NCI-H345 (cell line): ENCODE results near the gene CTNNA3.
"Not testable (repeated sequence)": the region's sequence is repeated elsewhere in the genome, so short reads cannot be mapped to it uniquely, and the experiment has no call there.

Experiments used
- DNase-seq: peaks from one replicate; lab custom pipeline; 2025; lab: John Stamatoyannopoulos, UW

The CTNNA3 gene

DNA sequence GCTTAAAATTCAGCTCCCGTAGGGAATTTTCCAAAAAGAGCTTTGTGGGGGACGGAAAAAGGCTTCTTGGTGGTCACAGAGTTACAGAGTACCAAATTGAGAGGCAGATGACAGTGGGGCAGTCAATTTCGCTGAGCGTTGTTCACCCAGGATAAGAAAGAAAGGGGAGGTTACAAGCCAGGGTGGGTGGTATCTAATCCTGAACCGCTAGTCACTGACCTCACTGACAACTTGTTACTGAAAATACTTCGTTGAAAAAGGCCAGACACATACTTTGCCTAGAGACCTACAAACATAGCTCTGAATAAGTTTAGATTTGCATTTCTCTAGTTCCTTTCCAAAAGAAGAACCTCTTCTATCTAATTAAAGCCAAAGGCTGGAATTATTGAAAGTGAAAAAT, at the start of gene CTNNA3:
CTNNA3 (minus strand) TSS at position 167 of the 400 bp plus-strand sequence.
- DNase-seq, result no peak

DNA sequence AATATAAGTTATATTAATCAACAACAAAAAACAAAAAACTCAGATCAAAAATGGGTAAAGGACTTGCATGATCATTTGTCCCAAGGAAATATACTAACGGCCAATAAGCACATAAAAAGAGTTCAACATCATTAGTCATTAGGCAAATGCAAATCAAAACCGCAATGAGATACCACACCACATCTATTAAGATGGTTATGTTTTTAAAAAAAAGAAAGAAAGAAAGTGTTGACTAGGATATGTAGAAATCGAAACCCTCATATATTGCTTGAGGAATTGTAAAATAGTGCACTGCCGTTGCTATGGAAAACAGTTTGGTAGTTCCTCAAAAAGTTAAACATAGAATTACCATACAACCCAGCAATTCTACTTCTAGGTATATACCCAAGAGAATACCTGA, 39.4 kb upstream of the CTNNA3 start:
- no peak for DNase-seq

DNA sequence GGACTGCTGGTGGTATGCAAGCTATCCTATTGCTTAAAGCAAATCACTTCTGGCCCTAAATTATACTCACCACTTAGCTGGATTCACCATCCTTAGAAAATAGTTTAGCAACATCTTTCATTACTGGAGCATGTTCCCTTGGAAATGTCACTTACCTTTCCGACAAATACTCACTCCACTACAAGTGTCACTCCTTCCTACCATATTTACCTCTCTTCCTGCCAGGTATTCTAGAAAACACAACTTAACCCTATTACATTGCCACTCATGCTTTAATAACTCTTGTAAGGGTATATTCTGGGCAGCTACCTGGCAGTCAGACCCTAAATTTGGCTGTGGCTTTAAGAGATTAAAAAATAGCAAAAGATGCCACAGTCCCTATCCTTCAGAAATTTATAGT, 37.5 kb upstream of the CTNNA3 start:
- DNase-seq, result no peak

GRCh38 chr10:67725567-67725966, 29.6 kb upstream of the CTNNA3 start:
- DNase-seq, result no peak

DNA sequence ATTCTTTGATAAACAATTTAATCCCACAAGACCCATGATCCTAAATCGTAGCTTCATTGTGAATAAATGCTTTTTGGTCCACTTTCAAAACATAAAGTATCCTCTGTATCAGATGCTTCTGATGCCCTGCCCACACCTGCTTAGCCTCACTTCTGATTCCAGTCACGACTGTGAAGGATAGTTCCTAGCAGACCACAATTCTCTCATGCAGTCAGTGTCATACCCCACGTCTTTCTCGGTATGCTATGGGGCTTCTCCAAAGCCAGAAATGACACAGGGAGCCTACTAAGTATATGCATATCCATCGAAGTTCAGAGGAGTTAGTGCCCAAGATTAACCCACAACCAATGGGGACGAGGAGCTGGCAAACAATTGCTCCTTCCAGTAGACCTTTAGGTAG, 27.6 kb upstream of the CTNNA3 start:
- DNase-seq, result no peak

- no peak for DNase-seq
Measured at GRCh38 chr10:67722113-67722512, 26.1 kb upstream of the CTNNA3 start.

DNA sequence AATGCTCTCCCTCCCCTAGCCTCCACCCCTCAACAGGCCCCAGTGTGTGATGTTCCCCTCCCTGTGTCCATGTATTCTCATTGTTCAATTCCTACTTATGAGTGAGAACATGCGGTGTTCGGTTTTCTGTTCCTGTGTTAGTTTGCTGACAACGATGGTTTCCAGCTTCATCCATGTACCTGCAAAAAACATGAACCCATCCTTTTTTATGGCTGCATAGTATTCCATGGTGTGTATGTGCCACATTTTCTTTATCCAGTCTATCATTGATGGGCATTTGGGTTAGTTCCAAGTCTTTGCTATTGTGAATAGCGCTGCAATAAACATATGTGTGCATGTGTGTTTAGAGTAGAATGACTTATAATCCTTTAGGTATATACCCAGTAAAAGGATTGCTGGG, 20.5 kb upstream of the CTNNA3 start:
- DNase-seq, result not testable (repeated sequence)

DNA sequence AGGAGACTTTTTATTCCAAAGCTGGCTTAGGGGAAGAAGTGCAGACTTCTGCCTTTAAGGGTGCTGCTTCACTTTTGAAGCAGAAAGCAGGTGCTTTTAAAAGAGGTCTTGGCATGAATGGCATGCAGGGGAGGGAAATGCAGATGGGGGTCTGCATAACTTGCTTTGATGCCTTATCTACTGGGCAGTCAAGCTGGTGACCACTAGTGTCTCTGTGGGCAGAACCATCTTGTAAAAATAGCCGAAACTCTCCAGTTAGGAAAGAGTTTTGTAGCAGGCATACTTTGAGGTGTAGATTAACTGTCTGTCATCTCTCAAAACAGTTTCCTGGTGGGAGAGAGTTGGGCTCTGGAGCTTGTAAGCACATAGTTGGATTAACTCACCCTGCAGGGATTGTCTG, 9.9 kb upstream of the CTNNA3 start:
- DNase-seq, result no peak

DNA sequence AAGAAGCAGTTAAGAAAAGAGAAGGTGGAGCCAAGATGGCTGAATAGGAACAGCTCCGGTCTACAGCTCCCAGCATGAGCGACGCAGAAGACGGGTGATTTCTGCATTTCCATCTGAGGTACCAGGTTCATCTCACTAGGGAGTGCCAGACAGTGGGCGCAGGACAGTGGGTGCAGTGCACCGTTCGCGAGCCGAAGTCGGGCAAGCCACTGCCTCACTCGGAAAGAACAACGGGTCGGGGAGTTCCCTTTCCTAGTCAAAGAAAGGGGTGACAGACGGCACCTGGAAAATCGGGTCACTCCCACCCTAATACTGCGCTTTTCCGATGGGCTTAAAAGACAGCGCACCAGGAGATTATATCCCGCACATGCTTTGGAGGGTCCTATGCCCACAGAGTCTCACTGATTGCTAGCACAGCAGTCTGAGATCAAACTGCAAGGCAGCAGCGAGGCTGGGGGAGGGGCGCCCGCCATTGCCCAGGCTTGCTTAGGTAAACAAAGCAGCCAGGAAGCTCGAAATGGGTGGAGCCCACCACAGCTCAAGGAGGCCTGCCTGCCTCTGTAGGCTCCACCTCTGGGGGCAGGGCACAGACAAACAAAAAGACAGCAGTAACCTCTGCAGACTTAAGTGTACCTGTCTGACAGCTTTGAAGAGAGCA, 3.7 kb upstream of the CTNNA3 start:
- not testable (repeated sequence) for DNase-seq

DNA sequence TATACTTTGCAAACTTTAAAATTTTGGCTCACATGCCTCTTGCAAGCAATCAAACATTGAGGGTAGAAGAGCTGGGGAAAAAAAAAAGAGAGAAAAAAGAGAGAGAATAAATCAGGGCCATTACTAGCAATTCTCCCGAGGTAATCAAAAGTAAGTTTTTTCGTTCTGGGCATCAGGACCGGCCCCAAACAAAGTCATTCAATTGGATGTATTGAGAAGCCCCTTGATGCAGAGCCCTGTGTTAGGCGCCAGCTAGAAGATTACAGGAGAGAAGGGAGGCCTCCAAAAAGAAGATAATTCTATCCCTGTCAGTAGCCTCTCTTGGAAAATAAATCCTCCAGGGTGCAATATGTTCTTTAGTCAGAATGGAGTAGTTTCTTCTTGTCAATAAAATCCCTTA, 2.2 kb upstream of the CTNNA3 start:
- no peak for DNase-seq

DNA sequence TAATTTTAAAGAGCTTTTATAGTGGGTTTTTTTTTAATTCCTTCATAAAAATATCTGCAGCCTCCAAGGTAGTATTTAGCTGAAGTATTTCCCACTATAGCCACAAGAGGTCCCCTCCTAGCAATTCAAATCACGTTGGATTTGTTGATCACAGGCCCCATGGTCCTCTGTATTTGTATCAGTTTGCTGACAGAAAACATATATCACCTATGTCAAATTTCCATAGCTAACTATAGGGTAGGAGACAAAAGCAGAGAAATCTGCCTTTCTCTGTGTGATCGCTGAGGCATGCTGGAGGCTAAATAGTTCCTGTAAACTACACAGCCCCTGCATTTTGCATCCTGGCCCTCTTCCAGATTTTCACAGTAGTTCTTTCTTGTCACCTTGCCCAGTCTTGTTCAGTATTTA, 1.7 kb upstream of the CTNNA3 start:
- DNase-seq, result peak; percentile 15

GRCh38 chr10:67696679-67697078, 684 bp upstream of the CTNNA3 start:
- no peak for DNase-seq

DNA sequence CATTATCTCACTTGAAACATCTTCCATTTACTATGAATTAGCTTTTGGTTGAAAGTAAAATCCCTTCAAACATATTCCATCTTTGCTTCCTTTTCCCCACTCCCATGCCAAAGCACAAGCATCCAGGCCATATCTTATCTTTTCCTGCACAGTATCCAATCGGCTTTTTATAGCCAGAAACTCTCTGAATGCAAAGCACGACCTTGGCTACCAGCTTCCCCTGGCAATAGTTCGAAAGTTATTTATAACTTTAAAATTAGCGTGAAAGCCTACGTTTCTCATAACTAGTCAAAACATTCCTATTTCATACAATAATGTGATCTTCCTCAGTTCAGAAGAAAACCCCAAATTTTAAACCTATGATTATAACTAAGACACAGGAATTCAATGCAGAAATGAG, 440 bp downstream of the CTNNA3 start:
- DNase-seq, result no peak

DNA sequence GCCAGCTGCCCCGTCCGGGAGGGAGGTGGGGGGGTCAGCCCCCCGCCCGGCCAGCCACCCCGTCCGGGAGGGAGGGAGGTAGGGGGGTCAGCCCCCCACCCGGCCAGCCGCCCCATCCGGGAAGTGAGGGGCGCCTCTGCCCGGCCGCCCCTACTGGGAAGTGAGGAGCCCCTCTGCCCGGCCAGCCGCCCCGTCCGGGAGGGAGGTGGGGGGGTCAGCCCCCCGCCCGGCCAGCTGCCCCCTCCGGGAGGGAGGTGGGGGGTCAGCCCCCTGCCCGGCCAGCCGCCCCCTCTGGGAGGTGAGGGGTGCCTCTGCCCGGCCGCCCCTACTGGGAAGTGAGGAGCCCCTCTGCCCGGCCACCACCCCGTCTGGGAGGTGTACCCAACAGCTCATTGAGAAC, 4.1 kb downstream of the CTNNA3 start:
- DNase-seq, result not testable (repeated sequence)

DNA sequence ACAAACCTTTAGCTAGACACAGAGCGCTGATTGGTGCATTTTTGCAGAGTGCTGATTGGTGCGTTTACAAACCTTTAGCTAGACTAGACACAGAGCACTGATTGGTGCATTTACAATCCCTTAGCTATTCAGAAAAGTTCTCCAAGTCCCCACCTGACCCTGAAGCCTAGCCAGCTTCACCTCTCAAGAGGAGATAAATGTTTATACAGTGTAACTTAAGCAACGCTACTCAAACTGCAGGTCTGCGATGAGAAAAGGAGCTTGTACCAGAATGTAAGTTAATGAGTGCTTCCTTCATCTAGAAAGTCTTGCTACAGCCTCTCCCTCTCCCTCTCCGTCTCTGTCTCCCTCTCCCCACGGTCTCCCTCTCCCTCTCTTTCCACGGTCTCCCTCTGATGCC, 5.5 kb downstream of the CTNNA3 start:
- not testable (repeated sequence) for DNase-seq

DNA sequence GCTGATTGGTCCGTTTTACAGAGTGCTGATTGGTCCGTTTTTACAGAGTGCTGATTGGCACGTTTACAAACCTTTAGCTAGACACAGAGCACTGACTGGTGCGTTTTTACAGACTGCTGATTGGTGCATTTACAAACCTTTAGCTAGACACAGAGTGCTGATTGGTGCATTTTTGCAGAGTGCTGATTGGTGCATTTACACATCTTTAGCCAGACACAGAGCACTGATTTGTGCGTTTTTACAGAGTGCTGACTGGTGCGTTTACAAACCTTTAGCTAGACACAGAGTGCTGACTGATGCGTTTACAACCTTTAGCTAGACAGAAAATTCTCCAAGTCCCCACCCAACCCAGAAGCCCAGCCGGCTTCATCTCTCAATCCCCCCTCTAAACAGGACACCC, 11.9 kb downstream of the CTNNA3 start:
- not testable (repeated sequence) for DNase-seq

- DNase-seq, result no peak
Measured at GRCh38 chr10:67678335-67678974, 17.5 kb downstream of the CTNNA3 start.

DNA sequence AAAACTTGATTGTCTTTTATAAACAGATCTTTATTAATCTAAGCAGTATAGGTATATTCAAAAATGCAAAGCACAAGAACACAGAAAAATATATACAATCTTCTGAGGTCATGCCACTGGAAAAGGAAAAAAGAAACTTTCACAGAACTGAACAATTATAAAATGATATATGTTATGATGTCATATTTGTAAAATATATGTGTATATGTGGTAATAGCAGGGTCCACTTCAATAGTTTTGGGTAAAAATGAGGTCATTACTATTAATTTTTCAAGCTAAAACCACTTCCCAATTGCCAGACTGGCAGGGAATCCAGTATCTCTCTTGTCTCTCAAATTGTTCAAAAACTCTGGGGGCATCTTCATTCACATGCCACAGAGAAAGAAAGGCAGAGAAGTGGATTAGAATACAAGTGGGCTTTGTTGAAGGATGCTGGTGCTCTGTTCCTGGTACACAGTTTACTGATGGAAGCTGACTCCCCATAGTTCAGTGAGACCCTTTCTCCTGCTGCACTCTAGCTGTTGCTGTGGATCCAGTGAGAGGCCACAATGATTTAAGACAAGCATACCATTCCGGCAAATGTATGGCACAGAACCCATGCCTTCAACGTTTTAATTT, 19.7 kb downstream of the CTNNA3 start:
- no peak for DNase-seq

DNA sequence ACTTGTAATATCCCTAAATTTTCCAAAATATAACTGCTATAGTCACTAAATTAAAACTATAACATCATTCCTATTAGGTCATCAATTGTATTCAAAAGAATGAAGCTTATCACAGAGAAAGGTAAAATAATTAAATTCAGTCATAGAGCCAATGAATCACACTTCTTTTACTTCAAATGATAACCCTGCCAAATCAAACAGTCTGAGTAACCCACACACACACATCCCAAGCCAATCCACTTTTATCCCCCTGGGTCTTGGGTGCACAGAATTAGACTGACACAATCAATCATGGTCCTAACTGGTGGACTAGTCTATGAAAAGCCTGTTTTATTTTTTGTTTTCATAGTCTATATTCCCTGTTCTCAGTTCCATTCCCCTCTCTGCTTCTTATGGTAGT, 25.6 kb downstream of the CTNNA3 start:
- no peak for DNase-seq

GRCh38 chr10:67669978-67670377, 26.0 kb downstream of the CTNNA3 start:
- no peak for DNase-seq

DNA sequence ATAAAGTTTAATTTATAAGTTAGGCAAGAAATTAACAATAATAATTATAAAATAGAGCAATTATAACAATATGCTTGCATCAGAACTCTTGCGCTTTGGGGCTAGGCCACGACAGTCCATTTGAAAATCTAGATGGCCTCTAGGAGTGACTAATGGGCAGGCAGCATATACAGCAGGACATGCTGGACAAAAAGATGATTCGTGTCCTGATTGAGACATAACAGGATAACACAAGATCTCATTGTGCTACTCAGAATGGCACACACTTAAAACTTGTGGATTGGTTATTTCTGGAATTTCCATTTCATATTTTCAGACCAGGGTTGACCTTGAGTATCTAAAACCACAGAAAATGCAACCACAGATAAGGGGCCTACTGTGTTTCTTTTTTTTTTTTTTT, 27.5 kb downstream of the CTNNA3 start:
- DNase-seq, result no peak

GRCh38 chr10:67667035-67667425, 29.0 kb downstream of the CTNNA3 start:
- DNase-seq, result no peak

DNA sequence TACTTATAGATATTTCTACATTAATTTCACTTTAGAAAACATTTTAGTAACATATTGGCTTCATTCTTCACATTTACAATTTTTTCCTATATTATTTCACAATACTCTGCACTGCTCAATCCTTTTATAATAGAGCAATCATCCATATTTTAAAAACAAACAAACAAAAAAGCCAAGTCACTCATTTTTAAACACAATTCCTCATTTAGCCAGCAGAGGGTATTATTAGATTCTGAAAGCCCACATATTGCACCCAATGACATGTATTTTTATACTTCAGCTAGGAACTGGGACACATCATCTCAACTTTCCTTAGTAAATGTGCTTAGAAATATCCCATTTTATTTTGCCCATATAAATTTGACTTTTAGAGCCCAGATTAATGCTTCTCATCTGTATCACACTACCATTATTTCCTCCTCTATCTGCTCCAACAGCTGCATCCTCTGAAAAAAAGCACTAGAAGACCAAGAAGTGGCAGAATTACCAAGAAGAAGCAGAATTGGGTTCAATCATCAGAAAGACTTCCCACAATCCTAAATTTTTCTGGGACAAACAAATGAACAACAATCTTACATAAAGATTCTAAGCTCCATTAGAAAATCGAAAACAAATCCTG, 29.5 kb downstream of the CTNNA3 start:
- no peak for DNase-seq
